Suppressor macrophage treated with lipopolysaccharide for 1 hour (primary cell): ENCODE data around the gene ZNF444.
A peak's percentile ranks its signal among the peaks of the same experiment; 100 is the strongest.
"Not testable (repeated sequence)": the region's sequence is repeated elsewhere in the genome, so short reads cannot be mapped to it uniquely, and the experiment has no call there.

Experiments used
- DNase-seq, 3 donors: peaks; one replicate each; pipeline ENCODE4 v3.0.0-alpha.2; 2020 to 2022

ZNF444 gene

DNA sequence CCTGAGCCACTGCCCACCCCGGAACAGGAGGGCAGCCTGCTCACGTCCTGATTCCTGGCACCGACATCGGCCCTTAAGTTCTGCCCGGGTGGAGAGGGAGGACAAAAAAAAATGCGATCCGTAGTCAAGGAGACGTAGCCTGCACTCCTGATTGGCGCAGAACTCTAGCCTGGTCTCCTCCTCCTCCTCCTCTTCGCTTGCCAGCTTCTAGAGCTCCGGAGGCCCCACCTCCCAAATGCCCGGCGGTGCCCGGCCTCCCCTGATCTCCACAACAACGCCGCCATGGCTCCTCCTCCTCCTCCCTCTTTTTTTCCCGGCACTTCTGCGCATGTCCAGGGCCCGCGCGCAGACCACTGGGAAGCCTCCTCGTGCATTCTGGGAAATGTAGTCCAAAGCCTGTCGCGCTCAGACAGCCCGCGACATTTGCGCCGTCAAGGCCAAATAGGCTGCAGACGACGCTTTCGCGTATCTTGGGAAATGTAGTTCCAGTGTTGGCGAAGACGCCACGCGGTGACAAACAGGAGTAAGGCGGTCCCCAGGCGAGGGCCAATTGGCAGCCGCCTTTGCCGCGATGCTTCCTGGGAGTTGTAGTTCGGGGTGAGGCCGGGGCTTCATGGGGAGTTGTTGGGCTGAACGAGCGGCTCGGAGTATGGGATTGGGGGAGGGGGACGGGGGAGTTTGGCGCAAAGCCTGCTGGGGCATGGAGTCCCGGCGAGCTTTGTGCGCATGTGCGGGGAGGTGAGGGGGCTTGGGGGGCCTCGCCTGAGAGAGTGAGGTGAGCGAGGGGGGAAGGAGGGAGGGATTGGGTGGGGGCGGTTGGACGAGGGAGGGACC is at the start of gene ZNF444:
ZNF444 (plus strand) TSS at position 705 of the 834 bp plus-strand sequence. CDS start 5,625 bp downstream, outside the sequence.
- DNase-seq: peak; percentile 99

DNA sequence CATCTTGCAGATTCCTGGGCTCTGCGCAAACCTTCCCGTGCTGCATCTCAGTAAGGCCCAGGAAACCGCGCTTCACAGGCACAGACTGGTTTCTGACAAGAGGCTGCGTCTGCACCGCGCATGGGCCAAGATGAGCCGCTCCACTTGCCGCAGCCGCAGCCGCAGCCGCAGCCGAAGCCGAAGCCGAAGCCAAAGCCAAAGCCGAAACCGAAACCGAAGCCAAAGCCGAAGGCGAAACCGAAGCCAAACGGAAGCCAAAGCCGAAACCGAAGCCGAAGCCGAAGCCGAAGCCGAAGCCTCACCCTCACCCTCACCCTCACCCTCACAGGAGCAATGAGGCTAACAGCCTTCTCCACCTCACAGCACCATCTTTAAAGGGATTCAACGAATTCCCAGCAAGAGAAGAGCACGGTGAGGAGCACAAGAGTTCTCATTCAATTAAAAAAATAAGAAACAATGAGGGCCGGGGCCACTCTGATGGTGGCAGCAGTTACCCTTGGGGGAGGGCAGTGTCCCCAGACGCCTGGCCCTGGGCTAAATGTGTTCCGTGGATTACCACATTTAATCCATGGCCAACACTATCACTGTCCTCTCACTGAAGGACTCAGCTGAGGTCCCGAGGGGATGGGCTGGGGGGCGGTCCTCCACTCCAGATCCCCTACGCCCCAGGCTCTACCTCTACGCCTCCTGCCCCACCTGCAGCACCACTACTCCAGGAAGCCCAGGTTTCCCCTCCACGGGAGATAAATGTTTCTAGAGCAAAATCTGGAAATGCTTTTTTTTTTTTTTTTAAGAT is 49.1 kb upstream of the ZNF444 start:
- DNase-seq: no peak

DNA sequence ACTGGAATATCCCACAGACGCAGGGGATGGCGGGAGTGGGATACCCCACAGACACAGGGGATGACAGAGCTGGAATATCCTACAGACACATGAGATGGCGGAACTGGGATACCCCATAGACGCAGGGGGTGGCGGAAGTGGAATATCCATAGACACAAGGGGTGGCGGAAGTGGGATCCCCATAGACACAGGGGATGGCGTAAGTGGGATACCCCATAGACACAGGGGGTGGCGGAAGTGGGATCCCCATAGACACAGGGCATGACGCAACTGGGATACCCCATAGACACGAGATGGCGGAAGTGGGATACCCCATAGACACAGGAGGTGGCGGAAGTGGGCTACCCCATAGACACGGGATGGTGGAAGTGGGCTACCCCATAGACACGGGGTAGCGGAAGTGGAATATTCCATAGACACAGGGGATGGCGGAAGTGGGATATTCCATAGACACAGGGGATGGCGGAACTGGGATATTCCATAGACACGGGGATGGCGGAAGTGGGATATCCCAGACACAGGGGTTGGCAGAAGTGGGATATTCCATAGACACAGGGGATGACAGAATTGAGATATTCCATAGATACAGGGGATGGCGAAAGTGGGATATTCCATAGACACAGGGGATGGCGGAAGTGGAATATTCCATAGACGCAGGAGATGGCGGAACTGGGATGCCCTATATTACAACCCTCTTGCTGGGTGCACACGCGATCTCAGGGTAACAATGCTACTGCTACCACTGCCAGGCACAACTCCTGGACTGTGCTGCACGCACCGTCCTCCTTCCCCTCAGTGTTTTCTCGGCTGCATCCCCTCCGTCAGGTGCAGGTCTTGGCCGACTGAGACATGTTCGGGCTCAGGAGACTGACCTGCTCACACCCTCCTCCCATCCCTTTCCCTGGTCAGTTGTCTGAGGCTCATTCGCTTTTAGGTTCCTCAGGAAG is 48.1 kb upstream of the ZNF444 start:
- DNase-seq: no peak

DNA sequence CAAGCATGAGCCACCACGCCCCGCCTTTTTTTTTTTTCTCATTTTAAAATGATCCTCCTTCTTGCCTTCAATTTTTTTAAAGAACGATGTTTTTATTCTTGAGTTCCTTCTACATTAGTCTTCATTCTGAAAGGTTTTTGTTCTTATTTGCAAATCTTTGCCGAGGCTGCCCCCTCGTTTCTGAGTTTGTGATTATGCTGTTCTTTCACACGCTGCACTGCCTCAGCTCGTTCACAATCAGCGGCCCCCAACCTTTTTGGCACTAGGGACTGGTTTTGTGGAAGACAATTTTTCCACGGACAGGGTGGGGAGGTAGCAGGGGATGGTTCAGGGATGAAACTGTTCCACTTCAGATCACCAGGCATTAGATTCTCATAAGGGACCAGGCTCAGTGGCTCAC is 46.6 kb upstream of the ZNF444 start:
- DNase-seq: no peak

DNA sequence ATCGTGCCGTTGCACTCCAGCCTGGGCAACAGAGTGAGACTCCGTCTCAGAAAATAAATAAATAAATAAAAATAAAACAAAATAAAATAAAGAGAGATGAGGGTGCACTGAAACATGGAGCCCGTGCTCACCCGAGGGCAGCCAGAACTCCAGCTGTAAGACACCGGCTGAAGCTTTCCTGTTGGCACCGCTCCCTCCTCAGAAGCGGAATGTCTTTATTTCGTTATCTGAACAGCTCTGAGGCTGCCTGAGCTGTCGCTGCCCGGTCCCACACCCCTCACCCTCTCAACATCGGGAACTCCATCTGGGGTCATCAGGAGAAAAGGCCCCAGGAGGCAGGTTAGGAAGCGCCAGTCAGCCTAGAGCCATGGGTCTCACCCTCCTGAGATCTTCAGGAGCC is 44.4 kb upstream of the ZNF444 start:
- DNase-seq: no peak

DNA sequence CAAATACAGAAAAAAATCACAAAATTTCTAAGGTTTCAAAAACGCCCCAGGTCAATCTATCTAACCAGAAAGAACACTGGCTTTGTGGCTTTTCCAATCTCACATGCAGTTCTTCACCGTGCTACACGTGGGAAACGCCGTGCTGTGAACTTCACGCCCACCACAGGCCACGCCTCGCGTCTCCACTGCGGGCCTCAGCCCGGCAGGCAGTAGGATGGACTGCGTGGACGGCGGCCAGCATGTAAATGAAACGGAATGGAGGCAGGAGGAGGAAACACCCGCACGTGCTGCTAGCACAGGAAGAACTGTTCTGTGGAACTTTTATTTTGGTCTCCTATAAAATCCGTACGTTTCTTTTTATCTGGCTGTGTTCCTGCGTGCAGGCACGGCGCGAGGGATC is 43.8 kb upstream of the ZNF444 start:
- DNase-seq: no peak

DNA sequence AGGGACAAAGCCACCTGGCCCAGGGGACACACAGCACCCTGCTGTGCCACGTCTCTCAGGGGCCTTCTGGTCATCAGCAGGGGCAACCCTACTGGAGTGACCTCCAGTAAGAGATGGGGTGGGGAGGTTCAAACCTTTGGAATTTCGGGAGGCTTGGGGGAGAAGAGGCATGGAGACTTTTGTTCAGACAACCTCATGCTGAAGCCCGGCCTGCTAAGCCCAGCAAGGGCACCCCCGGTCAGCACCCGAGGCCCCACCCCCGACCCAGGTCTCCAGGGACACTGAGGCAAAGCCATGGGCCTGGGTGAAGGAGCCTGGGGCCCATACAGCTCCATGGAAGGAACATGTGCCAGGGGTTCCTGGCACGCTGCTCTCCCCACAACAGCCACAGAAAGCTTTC is 43.3 kb upstream of the ZNF444 start:
- no peak for DNase-seq

DNA sequence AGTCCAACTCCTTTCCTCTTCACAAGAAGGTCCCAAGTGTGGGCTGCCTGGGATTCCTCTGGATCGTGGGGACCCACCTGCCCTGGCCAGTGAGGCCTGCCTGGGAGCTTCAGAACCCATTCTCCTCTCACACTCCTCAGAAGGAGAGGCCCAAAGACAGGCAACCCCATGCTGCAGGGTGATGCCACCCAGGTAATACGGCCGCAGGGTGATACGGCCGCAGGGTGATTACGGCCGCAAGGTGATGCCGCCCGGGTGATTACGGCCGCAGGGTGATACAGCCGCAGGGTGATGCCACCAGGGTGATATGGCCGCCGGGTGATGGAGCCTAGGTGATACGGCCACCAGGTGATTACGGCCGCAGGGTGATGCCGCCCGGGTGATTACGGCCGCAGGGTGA is 42.9 kb upstream of the ZNF444 start:
- not testable (repeated sequence) for DNase-seq

DNA sequence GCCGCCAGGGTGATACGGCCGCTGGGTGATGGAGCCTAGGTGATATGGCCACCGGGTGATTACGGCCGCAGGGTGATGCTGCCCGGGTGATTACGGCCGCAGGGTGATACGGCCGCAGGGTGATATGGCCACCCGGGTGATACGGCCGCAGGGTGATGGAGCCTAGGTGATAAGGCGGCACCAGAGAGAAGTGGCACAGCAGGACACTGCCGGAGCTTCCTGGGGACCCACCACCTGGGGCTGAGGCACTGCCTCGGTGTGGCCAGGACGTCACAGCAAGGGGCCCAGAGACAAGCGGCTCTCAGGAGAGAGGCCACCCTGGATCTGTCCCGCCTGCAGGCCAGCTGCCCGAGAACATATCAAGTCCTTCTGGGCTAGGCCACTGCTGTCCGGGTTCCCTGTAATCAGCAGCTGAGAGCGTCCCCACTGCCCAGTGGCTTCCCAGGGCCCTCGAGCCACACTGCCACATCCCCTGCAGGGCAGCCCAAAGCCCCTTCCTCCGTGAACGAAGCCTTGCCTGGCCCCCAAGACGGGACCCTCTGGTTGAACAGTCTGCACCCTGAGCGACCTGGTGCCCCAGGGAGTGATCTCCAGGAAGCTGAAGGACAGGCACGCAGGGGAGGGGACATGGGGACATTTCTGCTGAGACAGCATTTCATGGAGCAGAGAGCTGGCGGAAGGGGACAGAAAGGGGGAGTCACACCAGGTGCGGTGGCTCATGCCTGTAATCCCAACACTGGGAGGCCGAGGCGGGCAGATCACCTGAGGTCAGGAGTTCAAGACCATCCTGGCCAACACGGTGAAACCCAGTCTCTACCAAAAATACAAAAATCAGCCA is 42.1 kb upstream of the ZNF444 start:
- DNase-seq: no peak

DNA sequence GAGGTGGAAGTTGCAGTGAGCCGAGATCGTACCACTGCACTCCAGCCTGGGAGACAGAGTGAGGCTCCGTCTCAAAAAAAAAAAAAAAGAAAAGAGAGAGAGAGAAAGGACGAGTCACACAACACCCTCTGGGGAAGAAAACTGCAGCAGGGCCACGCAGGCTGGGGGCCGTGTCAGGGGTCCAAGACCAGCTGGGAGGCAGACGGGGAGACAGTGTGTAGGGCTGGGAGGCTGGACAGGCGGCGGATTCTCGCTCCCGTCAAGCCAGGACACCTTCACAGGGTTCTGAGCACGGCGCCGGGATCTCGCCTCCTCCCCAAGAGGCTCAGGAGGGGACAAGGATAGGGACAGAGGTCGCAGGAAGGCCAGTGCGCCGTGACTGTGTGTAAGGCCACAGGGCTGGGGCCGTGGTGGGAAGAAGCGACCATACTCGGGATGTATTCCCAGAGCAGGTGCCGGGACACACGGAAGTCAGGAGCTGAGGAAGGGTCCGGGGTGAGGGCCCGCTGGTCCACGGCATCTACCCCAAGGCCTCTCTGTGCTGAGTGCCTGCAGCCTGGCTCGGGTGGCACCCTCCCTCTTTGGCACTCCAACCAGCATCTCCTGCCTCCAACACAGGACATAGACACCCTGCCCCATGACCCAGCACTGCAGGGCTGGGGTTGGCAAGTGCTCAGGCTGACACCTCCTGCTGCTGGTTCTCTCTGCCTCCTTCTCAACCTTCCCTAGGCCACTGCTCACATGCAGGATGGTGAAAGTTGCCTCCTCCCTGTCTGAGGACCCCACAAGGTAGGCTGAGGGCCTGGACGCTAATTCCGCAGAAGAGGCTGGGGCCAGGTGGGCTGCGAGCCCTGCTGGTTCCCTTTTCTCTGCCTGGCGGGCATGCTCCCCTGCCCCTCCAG is 41.2 kb upstream of the ZNF444 start:
- DNase-seq: no peak

DNA sequence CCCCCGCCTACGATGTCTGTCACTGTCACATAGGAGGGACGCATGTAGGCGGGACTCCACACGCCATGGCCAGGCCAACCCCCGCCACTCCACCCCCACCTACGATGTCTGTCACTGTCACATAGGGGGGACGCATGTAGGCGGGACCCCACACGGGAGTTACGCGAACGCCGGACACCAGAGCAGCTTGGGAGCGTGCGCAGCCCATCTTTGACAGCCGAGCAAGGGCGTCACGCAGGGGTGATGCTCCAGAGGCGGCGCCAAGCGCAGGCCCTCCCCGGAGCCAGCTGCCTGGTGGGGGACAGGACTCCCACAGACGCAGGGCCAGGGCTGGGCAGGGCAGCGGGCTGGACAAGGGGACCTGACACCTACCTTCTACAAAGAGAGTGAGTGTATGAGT is 40.0 kb upstream of the ZNF444 start:
- no peak for DNase-seq

DNA sequence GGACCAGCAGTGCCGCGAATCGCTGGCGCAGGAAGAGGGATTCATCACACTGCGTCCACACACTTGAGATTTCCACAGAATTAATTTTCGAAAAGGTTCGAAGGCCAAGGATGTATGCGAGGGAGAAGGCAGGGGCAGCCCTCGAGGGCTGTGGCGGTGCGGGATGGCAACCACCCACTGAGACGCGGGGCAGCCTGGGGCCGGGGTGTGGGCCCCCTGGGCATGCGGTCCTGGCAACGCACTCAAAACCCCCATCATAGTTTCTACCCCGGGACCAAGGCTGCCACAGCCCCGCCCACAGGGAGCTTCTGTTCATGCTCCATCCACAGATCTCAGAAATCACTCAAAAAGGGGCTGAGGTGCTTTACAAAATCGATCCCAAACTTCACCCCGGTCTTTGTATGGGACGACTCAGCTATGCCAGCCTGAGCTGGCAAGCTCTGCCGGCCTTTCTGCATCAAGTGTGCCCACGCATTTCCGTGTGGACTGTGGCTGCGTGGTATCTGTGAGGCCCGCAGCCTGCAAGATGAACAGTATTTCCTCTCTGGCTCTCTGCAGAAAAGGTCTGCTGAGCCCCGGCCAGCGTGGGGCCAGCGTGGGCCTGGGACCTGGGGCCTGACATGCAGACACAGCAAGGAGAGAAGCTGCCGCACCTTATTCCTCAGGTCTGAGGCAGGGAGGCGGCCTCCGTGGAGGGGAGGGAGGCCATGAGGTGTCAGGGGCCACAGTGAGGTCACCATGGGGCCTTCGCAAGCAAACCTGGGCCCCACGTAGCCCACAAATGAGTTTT is 39.1 kb upstream of the ZNF444 start:
- peak; percentile 24 to 36 (median 33) for DNase-seq

DNA sequence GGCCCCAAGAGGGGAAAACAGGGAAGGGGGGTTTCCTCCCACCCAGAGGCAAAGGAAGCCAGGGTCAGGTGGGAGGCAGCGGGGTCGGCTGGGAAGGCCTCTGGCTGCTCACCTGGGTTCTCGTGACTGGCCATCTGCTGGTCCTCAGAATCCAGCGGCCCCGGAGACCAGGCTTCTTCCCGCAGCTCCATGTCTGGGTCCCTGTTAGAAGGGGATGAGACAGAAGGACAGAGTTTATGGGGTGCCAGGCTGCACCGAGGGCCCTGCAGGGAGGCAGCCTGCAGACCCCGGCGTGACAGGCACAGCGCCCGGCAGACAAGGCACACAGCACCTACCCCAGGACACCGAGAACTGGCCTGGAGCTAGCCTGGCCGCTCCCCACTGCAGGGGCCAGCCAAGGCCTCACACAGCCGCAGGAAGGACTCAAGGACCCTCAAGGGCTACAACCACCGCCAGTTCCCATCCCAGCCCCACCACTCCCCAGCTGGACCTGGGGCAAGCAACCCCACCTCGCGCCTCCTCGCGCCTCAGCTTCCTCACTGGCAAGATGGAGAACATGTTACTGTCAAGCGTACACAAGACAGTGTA is 38.0 kb upstream of the ZNF444 start:
- no peak for DNase-seq

DNA sequence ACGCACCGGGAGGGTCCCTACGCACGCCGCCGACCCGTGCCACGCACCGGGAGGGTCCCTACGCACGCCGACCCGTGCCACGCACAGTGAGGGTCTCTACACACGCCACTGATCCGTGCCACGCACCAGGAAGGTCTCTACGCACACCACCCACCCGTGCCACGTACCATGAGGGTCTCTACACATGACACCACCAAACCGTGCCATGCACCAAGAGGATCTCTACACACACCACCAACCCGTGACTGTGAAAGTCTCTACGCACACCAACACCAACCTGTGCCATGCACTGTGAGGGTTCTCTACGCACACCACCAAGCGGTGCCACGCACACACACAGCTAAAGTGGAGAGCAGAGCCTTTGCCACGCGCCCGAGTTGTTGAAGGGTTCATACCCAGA is 36.7 kb upstream of the ZNF444 start:
- DNase-seq: no peak

DNA sequence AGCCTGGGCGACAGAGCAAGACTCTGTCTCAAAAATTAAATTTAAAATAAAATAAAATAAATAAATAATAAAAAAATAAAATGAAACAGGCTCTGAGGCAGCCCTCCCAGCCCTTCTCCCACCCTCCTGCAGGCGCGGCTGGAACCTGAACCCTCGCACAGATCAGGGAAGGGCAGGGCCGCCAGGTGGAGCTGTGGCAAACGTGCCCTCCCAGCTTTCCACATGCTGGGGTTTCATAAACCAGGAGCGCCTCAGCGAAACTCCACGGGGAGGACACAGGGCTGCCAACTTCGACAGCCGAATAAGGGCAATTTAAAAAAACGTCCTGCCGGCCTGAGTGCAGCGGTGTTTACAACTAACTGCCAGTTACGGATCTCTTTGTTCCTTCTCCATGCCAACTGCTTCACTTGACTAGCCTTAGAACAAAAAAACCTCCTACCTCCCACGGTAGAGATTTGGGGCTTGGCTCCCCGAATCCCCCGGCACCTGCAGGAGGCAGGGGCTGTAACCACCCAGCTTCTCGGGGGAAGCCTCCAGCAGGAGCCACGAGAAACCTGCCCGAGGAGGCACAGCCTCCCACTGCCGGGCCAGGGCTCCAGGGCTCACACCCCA is 35.9 kb upstream of the ZNF444 start:
- DNase-seq: peak; percentile 70 to 82 (median 74)

DNA sequence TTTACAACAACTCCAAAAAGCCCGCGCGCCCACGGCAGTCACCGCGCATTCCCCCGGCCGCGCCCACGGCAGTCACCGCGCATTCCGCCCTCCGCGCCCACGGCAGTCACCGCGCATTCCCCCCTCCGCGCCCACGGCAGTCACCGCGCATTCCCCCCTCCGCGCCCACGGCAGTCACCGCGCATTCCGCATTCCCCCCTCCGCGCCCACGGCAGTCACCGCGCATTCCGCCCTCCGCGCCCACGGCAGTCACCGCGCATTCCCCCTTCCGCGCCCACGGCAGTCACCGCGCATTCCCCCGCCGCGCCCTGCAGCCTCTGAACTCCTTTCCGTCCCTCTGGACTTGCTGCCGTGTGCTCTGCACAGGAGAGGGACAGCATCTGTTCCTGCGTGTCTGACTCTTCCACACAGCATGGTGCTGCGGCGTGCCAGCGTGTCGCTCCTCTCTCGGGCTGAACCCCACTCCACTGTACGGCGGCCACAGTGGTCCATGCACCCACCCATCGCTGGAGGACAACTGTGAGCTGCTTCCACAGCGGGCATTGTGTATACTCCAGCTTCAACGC is 35.2 kb upstream of the ZNF444 start:
- DNase-seq: not testable (repeated sequence)

DNA sequence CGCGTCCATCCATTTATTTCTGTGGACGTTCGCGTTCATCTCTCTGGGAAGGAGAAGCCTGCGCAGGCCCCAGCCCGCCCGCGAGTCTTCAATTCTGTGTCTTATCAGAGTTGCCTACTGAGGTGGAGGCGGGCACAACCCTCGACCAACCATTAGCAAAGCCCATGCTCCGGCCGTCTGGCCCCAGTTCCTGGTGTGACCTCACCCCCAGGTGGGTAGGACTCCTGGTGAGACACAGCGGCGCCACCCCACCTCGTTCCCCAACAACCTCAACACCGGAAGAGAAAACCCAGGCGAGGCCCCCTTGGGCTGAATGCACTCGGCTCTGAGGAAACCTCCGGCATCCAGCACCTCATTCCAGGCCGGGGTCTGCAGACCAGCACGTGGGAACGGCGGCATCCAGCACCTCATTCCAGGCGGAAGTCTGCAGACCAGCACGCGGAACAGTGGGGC is 34.7 kb upstream of the ZNF444 start:
- DNase-seq: no peak

DNA sequence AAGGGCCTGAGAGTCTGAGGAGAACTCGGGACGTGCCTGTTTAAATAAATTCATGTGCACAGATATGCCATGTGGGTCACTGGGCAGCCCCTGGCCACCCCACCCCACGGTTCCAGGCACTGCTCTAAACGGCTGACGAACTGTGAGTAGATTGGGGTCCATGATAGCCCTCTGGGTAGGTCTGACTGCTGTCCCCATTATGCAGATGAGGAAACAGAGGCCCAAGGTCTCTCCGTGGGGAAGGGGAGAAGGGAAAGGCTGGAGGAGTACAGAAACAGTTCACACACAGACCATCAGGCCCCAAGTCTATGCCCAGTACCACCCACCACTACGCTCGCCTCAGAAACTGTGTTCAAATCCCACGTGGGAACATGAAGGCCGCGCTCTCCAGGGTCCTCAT is 34.1 kb upstream of the ZNF444 start:
- DNase-seq: no peak
